Measurements from ENCODE around the gene TRIL.

The TRIL gene

GRCh38 chr7:28955718-28956607 is 2.2 kb downstream of the TRIL start:
- H3K9me3 ChIP-seq (ENCODE audit: insufficient read depth, low read length) = no peaks in the 10 kb centered on the region
- no peak overlapping the region for H2AFZ ChIP-seq (ENCODE audit: low read depth, low read length, severe bottlenecking)
- H3K9ac ChIP-seq (ENCODE audit: low read length) = no peak overlapping the region
- H3K79me2 ChIP-seq (ENCODE audit: insufficient read depth, low read length) = no peaks in the 10 kb centered on the region
- no peak overlapping the region for H3K4me2 ChIP-seq (ENCODE audit: low read depth, low read length, poor library complexity, severe bottlenecking)
- H3K36me3 ChIP-seq (ENCODE audit: low read length) = no peaks in the 10 kb centered on the region
- no peak overlapping the region for H3K27ac ChIP-seq (ENCODE audit: low read depth, low read length)
- no peaks in the 10 kb centered on the region for H3K9me2 ChIP-seq (replicated peaks; ENCODE audit: insufficient read depth, low read length)
- TF ChIP-seq EZH2phosphoT487 (conservative IDR thresholded peaks at IDR 0.05; ENCODE audit: low read length) (no peak), CTCF (IDR thresholded peaks at IDR 0.05; ENCODE audit: insufficient read depth, low read length, poor library complexity, severe bottlenecking) (no peak)
- H4K20me1 ChIP-seq (ENCODE audit: low read depth, low read length) = no peaks in the 10 kb centered on the region
- no peaks in the 10 kb centered on the region for H3K27me3 ChIP-seq (ENCODE audit: low read length)
- H3F3A ChIP-seq (ENCODE audit: insufficient read depth) = no peaks in the 10 kb centered on the region
- H3K4me3 ChIP-seq (ENCODE audit: insufficient read depth, low read length, poor library complexity, severe bottlenecking) = no peak overlapping the region

- H3K4me3 ChIP-seq (ENCODE audit: insufficient read depth, low read length, poor library complexity, severe bottlenecking) = no peak overlapping the region
- H3K9me2 ChIP-seq (replicated peaks; ENCODE audit: insufficient read depth, low read length) = no peaks in the 10 kb centered on the region
- H3F3A ChIP-seq (ENCODE audit: insufficient read depth) = no peaks in the 10 kb centered on the region
- H3K9ac ChIP-seq (ENCODE audit: low read length) = no peak overlapping the region
- H3K4me2 ChIP-seq (ENCODE audit: low read depth, low read length, poor library complexity, severe bottlenecking) = no peak overlapping the region
- no peaks in the 10 kb centered on the region for H3K9me3 ChIP-seq (ENCODE audit: insufficient read depth, low read length)
- no peaks in the 10 kb centered on the region for H3K79me2 ChIP-seq (ENCODE audit: insufficient read depth, low read length)
- no peaks in the 10 kb centered on the region for H3K27me3 ChIP-seq (ENCODE audit: low read length)
- H2AFZ ChIP-seq (ENCODE audit: low read depth, low read length, severe bottlenecking) = no peak overlapping the region
- TF ChIP-seq EZH2phosphoT487 (conservative IDR thresholded peaks at IDR 0.05; ENCODE audit: low read length) = no peak
- TF ChIP-seq CTCF (IDR thresholded peaks at IDR 0.05; ENCODE audit: insufficient read depth, low read length, poor library complexity, severe bottlenecking) = no peak
- H4K20me1 ChIP-seq (ENCODE audit: low read depth, low read length) = no peaks in the 10 kb centered on the region
- no peaks in the 10 kb centered on the region for H3K36me3 ChIP-seq (ENCODE audit: low read length)
- no peak overlapping the region for H3K27ac ChIP-seq (ENCODE audit: low read depth, low read length)
These were observed 2.8 kb downstream of the TRIL start for GRCh38 chr7:28955356-28955717.

GRCh38 chr7:28954946-28955345 is 3.2 kb downstream of the TRIL start:
- Histone ChIP-seq H4K20me1 (ENCODE audit: low read depth, low read length) (no peaks in the 10 kb centered on the region), H3F3A (ENCODE audit: insufficient read depth) (no peaks in the 10 kb centered on the region), H3K4me2 (ENCODE audit: low read depth, low read length, poor library complexity, severe bottlenecking) (no peak overlapping the region), H3K79me2 (ENCODE audit: insufficient read depth, low read length) (no peaks in the 10 kb centered on the region), H3K36me3 (ENCODE audit: low read length) (no peaks in the 10 kb centered on the region), H3K4me3 (ENCODE audit: insufficient read depth, low read length, poor library complexity, severe bottlenecking) (no peak overlapping the region), H3K9me3 (ENCODE audit: insufficient read depth, low read length) (no peaks in the 10 kb centered on the region), H3K27me3 (ENCODE audit: low read length) (no peaks in the 10 kb centered on the region), H3K9ac (ENCODE audit: low read length) (no peak overlapping the region), H3K27ac (ENCODE audit: low read depth, low read length) (no peak overlapping the region), H2AFZ (ENCODE audit: low read depth, low read length, severe bottlenecking) (no peak overlapping the region), H3K9me2 (replicated peaks; ENCODE audit: insufficient read depth, low read length) (no peaks in the 10 kb centered on the region)
- TF ChIP-seq EZH2phosphoT487 (conservative IDR thresholded peaks at IDR 0.05; ENCODE audit: low read length) (no peak), CTCF (IDR thresholded peaks at IDR 0.05; ENCODE audit: insufficient read depth, low read length, poor library complexity, severe bottlenecking) (no peak)
